GM13976 (cell line): ENCODE measurements around the gene NOTCH3.

Experiments
- DNase-seq: peaks from one replicate; pipeline ENCODE4 v3.0.0; 2012; ENCODE audit warnings: low spot score
- in situ Hi-C: fragments of 300-500 bp; cut with MboI; formaldehyde crosslinking; loops from one replicate; pipeline ENCODE4 v1.12.0; 2022; ENCODE audit warnings: low sequenced_read_pairs, mixed read lengths, inconsistent platforms; ENCODE audit not compliant: unreplicated experiment
- TF ChIP-seq, protein P1 (sequence below): IDR thresholded peaks from 2 replicates; pipeline ENCODE4 v1.5.1; 2012; ENCODE audit warnings: borderline replicate concordance, mild to moderate bottlenecking; ENCODE audit not compliant: insufficient read depth; ENCODE audit errors: extremely low read depth, missing control alignments, control extremely low read depth

Gene NOTCH3

DNA sequence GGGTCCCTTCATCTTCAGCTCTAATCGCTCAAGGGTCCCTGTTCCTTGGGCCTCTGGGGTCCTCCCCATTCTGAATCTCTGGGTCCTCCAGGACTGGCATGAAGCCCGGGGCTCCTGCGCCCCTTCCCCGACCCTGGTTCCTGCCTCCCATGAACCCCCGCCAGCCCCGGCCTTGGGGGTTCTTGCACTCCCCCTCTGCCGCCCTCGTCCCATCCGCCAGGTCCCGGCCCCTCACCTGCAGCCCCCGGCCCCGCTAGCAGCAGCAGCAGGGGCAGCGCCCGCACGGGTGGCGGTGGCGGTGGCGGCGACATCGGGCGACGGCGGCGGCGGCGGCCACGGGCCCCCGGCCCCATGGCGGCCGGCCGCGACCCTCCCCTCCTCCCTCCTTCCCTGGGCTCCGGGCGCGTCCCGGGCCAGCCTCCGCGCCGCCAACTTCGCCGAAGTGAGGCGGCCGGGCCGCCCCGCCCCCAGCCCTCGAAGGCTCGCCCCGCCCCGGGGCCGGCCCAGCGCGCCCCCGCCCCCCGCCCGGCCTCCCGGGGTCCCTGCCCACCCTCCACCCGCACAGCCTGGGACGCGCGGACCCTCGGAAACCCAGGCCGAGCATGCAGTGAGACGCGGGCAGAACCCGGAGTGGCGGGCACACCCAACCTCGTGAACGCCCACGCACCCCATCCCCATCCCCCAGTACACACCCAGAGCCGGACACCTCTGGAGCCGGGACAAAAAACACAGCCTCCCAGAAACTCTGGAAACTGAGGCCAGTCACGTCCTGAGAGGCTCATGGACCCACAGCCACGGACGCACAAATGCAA lies at the start of gene NOTCH3:
NOTCH3 (minus strand) TSS at position 443 of the 812 bp plus-strand sequence; CDS start at position 353, 90 bp downstream.
- in situ Hi-C loops, result no loop called here
- TF ChIP-seq, protein P1, sequence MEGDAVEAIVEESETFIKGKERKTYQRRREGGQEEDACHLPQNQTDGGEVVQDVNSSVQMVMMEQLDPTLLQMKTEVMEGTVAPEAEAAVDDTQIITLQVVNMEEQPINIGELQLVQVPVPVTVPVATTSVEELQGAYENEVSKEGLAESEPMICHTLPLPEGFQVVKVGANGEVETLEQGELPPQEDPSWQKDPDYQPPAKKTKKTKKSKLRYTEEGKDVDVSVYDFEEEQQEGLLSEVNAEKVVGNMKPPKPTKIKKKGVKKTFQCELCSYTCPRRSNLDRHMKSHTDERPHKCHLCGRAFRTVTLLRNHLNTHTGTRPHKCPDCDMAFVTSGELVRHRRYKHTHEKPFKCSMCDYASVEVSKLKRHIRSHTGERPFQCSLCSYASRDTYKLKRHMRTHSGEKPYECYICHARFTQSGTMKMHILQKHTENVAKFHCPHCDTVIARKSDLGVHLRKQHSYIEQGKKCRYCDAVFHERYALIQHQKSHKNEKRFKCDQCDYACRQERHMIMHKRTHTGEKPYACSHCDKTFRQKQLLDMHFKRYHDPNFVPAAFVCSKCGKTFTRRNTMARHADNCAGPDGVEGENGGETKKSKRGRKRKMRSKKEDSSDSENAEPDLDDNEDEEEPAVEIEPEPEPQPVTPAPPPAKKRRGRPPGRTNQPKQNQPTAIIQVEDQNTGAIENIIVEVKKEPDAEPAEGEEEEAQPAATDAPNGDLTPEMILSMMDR, result no peak
- DNase-seq, result no peak

DNA sequence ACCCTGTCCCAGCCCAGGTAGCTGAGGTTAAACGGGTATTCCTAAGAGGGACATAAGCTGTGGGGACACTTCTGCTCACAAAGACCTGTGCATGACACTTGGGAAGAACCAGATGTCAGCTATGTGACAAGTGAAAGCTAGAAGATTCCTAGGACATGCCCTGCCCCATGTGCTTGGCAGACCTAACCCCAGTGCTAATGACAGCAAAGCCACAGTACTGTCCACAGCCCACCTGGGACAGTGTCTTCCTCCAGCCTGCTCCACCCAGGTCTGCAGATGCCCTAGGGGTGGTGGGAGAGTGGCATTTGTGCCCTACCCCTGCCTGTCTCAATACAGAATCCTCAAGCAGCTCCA lies 49.8 kb upstream of the NOTCH3 start:
- no peak for DNase-seq
- TF ChIP-seq, protein P1, result no peak
- in situ Hi-C loops, result no loop called here

DNA sequence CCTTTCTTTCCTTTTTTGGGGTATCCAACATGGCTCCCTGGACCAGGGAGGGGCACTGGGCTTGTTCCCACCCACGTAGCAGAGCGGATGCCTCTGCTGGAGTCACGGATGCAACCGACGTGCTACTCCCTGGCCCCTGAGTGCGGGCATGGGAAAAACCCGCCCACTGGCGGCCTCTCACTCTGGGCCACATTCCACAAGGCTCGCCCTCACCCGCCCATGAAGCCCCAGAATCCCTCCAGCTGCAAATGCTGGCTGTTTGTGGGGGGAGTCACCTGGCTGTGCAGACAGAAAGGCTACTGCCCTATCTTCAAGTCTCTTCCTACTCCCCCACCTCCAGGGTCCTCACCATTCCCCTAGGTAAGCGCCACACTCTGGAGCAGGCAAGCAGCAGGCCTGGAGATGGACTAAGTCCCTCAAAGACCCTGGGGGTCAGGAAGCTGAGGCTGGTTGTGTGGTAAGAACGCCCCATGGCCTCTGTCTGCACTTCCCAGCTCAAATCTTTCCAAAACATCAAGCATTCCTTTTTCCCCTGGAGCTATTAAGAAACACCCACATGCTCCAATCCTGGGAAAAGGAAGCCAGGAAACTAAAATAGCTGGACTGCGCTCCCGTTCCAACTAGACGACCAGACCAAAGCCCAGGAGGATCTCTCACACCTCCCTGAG lies 49.3 kb upstream of the NOTCH3 start:
- DNase-seq, result no peak
- TF ChIP-seq, protein P1, result no peak
- in situ Hi-C loops, result no loop called here

DNA sequence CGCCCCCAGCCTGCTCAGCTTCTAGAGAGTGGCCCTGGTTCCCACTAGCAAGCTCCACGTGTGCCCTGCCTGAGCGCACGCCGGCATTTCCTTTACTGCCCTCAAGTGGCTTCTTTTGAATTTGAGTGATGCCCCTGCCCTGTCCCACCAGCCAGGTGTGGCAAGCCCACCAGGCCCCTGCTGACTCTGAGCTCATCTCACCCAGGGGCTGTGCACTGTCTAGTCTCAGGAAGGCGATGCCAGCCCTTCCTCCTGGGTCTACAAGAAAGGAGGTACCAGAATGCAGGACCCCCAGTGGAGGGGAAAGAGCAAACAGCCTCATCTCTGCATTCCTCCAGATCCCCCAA lies 48.7 kb upstream of the NOTCH3 start:
- in situ Hi-C loops, result no loop called here
- no peak for DNase-seq
- TF ChIP-seq, protein P1, result no peak

DNA sequence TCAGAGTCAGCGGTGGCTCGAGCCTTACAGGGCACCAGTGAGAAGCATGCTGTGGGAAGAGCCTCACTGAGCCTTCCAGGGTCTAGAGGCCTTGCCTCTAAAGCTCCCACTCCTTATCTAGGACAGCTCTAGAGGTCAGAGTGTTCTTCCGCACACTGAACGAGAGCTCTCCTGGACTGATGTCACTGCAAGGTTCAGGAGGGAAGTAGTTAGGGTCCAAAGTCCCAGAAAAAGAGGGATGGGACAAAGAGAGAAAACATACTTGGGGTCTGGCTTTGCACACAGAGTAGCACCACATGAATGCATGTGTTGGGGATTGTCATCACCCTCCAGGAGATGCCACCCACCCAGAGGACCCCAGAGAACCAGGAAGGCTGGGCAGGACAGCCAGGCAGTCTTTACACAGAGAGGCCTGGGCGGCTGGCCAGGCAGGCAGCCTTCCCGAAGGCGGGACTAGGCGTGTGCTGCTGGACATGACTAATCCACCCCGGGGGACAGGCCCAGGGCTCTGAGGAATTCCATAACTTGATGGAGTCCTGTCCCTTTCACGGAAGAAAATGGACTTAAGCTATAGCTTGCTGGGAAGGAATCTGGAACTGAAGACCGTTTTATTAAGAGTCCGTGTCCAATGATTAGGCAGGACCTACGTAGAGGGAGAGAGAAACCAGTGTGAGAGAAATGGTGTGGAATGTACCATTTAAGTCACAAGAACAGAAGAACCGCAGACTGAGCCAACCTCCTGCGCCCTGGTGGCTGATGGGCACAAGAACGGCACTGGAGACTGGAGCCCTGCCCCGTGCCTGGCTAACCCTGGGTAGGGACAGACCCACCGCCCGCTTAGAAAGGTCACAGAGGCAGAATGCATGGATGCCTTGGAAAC lies 48.1 kb upstream of the NOTCH3 start:
- no peak for DNase-seq
- in situ Hi-C loops, result no loop called here
- TF ChIP-seq, protein P1, result no peak

DNA sequence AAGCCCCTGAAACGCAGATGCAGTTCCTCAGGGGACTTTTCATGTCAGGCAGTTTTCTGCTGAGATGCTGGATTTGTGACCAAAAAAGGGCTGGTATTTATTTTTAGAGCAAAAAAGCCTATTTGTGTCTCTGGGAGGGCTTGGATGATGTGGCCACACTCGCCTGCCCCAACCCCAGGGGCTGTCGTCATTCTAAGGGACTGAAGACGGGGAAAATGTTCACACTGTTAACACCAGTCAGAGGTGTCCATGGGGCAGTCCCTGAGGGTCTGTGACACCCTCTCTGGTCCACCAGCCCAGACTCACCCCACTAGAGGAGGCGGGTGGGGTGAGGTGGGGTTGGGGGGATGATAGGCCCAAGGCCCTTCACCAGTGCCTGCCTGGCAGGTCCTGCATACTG lies 47.3 kb upstream of the NOTCH3 start:
- TF ChIP-seq, protein P1, result no peak
- in situ Hi-C loops, result no loop called here
- DNase-seq, result no peak
